Measurements from ENCODE around the gene DENND1C. TPM values are rescaled to one million over a fixed set of nuclear protein-coding genes. Genes with fewer than 3 reads are reported as not detected.

Gene DENND1C
- total RNA-seq, 1 donor from 2014 or later = 8.7 TPM

DNA sequence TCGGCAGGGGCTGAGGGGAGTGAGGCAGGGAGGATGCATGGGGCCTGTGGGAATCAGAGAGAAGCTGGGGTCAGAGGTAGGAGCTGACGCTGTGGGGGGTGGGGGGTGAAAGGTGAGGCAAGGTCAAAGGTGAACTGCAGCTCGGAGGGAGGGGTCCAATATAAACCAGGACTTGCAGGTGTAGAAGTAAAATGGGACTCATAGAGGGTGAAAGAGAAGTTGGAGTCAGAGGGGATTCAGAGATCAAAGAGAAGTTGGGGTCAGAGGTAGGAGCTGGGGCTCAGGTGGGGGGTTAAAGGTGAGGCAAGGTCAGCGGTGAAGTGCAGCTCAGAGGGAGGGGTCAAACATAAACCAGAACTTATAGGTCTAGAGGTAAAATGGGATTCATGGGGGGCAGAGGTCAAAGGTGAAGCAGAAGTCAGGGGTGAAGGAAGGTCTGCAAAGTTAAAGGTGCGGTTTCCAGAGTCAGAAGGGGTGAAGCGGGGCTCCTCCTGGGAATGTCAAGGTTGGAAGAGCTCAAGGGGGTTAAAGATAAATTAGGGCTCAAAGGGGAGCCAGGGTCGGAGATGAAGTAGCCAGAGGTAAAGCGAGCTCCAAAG is 12.9 kb upstream of the DENND1C start:
- Histone ChIP-seq H3K9me3 (no peaks in the 10 kb centered on the region), H3K4me1 (no peaks in the 10 kb centered on the region), H3K27me3 (no peaks in the 10 kb centered on the region), H3K36me3 (no peaks in the 10 kb centered on the region), H3K4me3 (no peak overlapping the region), H3K27ac (no peak overlapping the region)
- DNase-seq = no peak
- TF ChIP-seq, protein P1, sequence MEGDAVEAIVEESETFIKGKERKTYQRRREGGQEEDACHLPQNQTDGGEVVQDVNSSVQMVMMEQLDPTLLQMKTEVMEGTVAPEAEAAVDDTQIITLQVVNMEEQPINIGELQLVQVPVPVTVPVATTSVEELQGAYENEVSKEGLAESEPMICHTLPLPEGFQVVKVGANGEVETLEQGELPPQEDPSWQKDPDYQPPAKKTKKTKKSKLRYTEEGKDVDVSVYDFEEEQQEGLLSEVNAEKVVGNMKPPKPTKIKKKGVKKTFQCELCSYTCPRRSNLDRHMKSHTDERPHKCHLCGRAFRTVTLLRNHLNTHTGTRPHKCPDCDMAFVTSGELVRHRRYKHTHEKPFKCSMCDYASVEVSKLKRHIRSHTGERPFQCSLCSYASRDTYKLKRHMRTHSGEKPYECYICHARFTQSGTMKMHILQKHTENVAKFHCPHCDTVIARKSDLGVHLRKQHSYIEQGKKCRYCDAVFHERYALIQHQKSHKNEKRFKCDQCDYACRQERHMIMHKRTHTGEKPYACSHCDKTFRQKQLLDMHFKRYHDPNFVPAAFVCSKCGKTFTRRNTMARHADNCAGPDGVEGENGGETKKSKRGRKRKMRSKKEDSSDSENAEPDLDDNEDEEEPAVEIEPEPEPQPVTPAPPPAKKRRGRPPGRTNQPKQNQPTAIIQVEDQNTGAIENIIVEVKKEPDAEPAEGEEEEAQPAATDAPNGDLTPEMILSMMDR (IDR thresholded peaks at IDR 0.05) = no peak
- intact Hi-C loops (cut with DNase I) = no loop called here
- no peak for ATAC-seq

DNA sequence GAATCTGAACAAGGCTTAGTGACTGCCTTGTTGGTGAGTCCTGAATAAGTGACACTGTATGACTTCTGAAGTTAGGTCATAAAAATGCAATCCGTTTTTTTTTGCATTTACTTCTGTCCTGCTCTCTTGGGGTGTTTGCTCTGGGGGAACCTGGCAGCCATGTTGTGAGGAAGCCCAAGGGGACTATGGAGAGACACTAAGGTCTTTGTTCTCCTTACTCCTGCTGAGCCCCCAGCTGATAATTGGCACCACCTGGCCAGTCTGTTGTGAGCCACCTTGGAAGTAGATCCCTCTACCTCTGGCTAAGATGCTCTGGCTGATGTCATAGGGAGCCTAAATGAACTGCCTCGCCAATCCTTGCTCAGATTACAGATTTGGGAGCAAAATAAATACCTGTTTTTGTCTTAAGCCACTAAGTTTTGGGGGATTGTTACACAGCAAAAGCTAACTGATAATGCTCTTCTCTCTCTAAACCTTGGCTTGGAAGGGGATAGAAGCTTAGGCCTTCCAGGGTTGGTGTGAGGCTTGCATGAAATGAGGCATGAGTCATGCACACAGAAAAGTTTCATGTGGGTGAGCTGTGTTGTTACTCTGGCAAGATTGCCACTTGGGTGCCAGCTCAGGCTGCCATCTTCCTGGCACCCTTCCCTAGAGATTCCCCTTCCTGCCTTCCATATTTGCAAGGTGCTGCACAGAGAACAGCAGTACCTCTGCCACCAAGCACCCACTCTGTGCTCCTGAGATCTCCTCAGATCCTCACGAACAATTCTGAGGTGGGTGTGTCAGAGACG is 10.4 kb upstream of the DENND1C start:
- H3K27ac ChIP-seq = no peak overlapping the region
- no peaks in the 10 kb centered on the region for H3K9me3 ChIP-seq
- TF ChIP-seq, protein P1 (IDR thresholded peaks at IDR 0.05) = no peak
- no peak overlapping the region for H3K4me3 ChIP-seq
- ATAC-seq (no peak), DNase-seq (no peak)
- intact Hi-C loops (cut with DNase I) = no loop called here
- no peaks in the 10 kb centered on the region for H3K4me1 ChIP-seq
- no peaks in the 10 kb centered on the region for H3K27me3 ChIP-seq
- H3K36me3 ChIP-seq = no peaks in the 10 kb centered on the region

DNA sequence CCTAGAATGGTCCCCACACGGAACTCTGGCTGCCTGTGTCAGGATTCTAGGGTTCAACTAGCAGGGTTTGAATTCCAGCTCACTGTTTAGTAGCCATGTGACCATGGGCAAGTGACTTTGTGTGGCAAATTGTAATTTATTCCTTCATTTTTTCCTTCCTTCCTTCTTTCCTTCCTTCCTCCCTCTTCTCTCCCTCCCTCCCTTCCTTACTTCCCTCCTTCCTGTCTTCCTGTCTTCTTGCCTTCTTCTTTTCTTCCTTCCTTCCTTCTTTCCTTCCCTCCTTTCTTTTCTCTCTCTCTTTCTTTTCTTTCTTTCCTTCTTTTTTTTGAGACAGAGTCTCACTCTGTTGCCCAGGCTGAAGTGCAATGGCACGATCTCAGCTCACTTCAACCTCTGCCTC is 8.5 kb upstream of the DENND1C start:
- no peaks in the 10 kb centered on the region for H3K4me1 ChIP-seq
- H3K27ac ChIP-seq = no peak overlapping the region
- ATAC-seq (no peak), DNase-seq (no peak)
- H3K27me3 ChIP-seq = no peaks in the 10 kb centered on the region
- no peaks in the 10 kb centered on the region for H3K9me3 ChIP-seq
- intact Hi-C loops (cut with DNase I) = no loop called here
- H3K36me3 ChIP-seq = no peaks in the 10 kb centered on the region
- TF ChIP-seq, protein P1 (IDR thresholded peaks at IDR 0.05) = no peak
- no peak overlapping the region for H3K4me3 ChIP-seq

DNA sequence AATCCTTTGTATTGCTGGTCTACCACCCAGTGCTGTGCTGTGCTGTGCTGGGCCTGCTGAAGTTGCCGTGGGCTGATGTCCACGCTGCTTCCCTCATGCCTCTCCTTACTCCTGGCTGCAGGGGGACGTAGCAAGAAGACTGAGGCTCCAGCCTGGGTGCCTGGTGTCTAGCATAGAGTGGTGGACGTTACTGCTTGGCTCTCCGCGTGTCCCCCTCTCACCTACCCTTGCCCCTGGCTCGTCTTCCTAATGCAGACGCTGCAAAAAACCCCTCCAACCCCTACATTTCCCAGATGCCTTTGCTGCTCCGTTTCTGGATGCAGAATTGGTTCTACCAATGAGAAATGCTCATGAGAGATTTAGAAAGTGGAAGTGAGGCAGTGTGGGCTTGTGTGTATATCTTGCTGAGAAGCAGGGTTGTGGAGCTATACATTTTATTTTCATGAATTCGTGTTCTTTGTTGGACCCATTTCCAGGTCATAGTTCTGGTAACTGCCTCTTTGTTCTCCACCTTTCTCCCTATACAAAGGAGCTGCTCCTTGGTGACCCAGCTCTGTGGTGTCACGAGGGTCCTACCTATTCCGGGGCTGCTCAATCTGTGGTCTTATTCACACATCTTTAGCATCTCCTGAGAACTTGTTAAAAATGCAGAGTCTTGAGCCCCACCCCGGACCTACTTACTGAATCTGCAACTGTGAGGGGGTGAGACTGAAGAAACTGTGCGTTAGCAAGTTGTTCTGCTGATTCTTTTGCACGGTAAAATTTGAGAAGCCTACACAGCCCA is 7.9 kb upstream of the DENND1C start:
- no peak overlapping the region for H3K4me3 ChIP-seq
- intact Hi-C loops (cut with DNase I) = no loop called here

DNA sequence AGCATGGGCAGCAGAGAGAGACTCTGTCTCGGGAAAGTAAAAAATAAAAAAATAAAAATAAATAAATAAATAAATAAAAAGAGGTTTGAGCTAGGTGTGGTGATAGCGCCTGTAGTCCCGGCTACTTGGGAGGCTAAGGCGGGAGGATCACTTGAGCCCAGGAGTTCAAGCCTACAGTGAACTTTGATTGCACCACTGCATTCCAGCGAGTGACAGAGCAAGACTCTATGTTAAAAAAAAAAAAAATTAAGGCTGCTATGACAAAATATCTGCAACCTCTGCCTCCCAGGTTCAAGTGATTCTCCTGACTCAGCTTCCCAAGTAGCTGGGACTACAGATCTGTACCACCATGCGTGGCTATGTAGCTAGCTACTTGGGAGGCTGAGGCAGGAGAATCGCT is 3.2 kb upstream of the DENND1C start:
- Histone ChIP-seq H3K27ac (no peak overlapping the region), H3K9me3 (no peaks in the 10 kb centered on the region), H3K4me3 (no peak overlapping the region), H3K36me3 (no peaks in the 10 kb centered on the region), H3K4me1 (peaks cover 4% of the 10 kb centered on the region), H3K27me3 (no peaks in the 10 kb centered on the region)
- DNase-seq (no peak), ATAC-seq (no peak)
- TF ChIP-seq, protein P1 (IDR thresholded peaks at IDR 0.05) = no peak
- intact Hi-C loops (cut with DNase I) = no loop called here

More for the DNA sequence above, 7.9 kb upstream of the DENND1C start:
- Histone ChIP-seq H3K36me3 (no peaks in the 10 kb centered on the region), H3K27ac (no peak overlapping the region), H3K4me1 (no peaks in the 10 kb centered on the region), H3K27me3 (no peaks in the 10 kb centered on the region), H3K9me3 (no peaks in the 10 kb centered on the region)
- TF ChIP-seq, protein P1 (IDR thresholded peaks at IDR 0.05) = no peak
- no peak for DNase-seq
- ATAC-seq = no peak
